ENCODE data around the gene HSD11B2. TPM values are rescaled to one million over a fixed set of nuclear protein-coding genes. Genes with fewer than 3 reads are reported as not detected.

HSD11B2 gene
- total and polyA plus RNA-seq, 2 experiments from 2014 or later = 0.93 to 2.3 TPM

- WGBS (ENCODE audit: low lambda C conversion rate, missing lambda C conversion rate) = 95% methylated on average over 14 of the region's 14 CpGs
- H3K36me3 ChIP-seq (replicated peaks; ENCODE audit: insufficient read depth, low read depth) = no peaks in the 10 kb centered on the region
- H3K4me1 ChIP-seq (ENCODE audit: insufficient read depth) = peaks cover 22% of the 10 kb centered on the region
- H3K4me2 ChIP-seq = no peak overlapping the region
- H4K20me1 ChIP-seq (ENCODE audit: insufficient read depth, poor library complexity, severe bottlenecking) = no peaks in the 10 kb centered on the region
- DNase-seq (ENCODE audit: low spot score) = no peak
- no peak overlapping the region for H3K27ac ChIP-seq
- no peak overlapping the region for H2AFZ ChIP-seq
- H3K4me3 ChIP-seq = no peak overlapping the region
- no peaks in the 10 kb centered on the region for H3K9me3 ChIP-seq (ENCODE audit: low read depth)
- TF ChIP-seq CTCF (IDR thresholded peaks at IDR 0.05; ENCODE audit: poor library complexity) (no peak), EZH2 (IDR thresholded peaks at IDR 0.05; ENCODE audit: borderline replicate concordance) (no peak), EZH2phosphoT487 (IDR thresholded peaks at IDR 0.05; ENCODE audit: low read depth, severe bottlenecking, unreplicated experiment) (no peak)
- no peaks in the 10 kb centered on the region for H3K9me2 ChIP-seq (replicated peaks; ENCODE audit: insufficient read depth)
- no peaks in the 10 kb centered on the region for H3K79me2 ChIP-seq
- H3K27me3 ChIP-seq = no peaks in the 10 kb centered on the region
Measured at GRCh38 chr16:67400901-67401300, 30.0 kb upstream of the HSD11B2 start.

GRCh38 chr16:67403976-67404555 is 26.9 kb upstream of the HSD11B2 start:
- no peak overlapping the region for H2AFZ ChIP-seq
- DNase-seq (ENCODE audit: low spot score) = no peak
- no peak overlapping the region for H3K4me2 ChIP-seq
- WGBS (ENCODE audit: low lambda C conversion rate, missing lambda C conversion rate) = 89% methylated on average over 9 of the region's 12 CpGs
- no peaks in the 10 kb centered on the region for H3K9me3 ChIP-seq (ENCODE audit: low read depth)
- no peak for TF ChIP-seq EZH2phosphoT487 (IDR thresholded peaks at IDR 0.05; ENCODE audit: low read depth, severe bottlenecking, unreplicated experiment)
- TF ChIP-seq CTCF (IDR thresholded peaks at IDR 0.05; ENCODE audit: poor library complexity) = no peak
- TF ChIP-seq EZH2 (IDR thresholded peaks at IDR 0.05; ENCODE audit: borderline replicate concordance) = no peak
- no peaks in the 10 kb centered on the region for H3K9me2 ChIP-seq (replicated peaks; ENCODE audit: insufficient read depth)
- H3K27me3 ChIP-seq = no peaks in the 10 kb centered on the region
- H3K36me3 ChIP-seq (replicated peaks; ENCODE audit: insufficient read depth, low read depth) = no peaks in the 10 kb centered on the region
- no peaks in the 10 kb centered on the region for H4K20me1 ChIP-seq (ENCODE audit: insufficient read depth, poor library complexity, severe bottlenecking)
- no peak overlapping the region for H3K4me3 ChIP-seq
- peaks cover 16% of the 10 kb centered on the region for H3K4me1 ChIP-seq (ENCODE audit: insufficient read depth)
- H3K79me2 ChIP-seq = no peaks in the 10 kb centered on the region
- H3K27ac ChIP-seq = peak overlapping the region; percentile 96

- H3K27me3 ChIP-seq = no peaks in the 10 kb centered on the region
- peaks cover 16% of the 10 kb centered on the region for H3K4me1 ChIP-seq (ENCODE audit: insufficient read depth)
- H3K36me3 ChIP-seq (replicated peaks; ENCODE audit: insufficient read depth, low read depth) = no peaks in the 10 kb centered on the region
- 71% methylated on average over 5 of the region's 5 CpGs for WGBS (ENCODE audit: low lambda C conversion rate, missing lambda C conversion rate)
- H3K79me2 ChIP-seq = no peaks in the 10 kb centered on the region
- H3K4me3 ChIP-seq = no peak overlapping the region
- peak overlapping the region; percentile 96 for H3K27ac ChIP-seq
- H2AFZ ChIP-seq = no peak overlapping the region
- no peaks in the 10 kb centered on the region for H3K9me3 ChIP-seq (ENCODE audit: low read depth)
- H4K20me1 ChIP-seq (ENCODE audit: insufficient read depth, poor library complexity, severe bottlenecking) = no peaks in the 10 kb centered on the region
- peak; percentile 93 for DNase-seq (ENCODE audit: low spot score)
- no peak overlapping the region for H3K4me2 ChIP-seq
- H3K9me2 ChIP-seq (replicated peaks; ENCODE audit: insufficient read depth) = no peaks in the 10 kb centered on the region
- TF ChIP-seq EZH2phosphoT487 (IDR thresholded peaks at IDR 0.05; ENCODE audit: low read depth, severe bottlenecking, unreplicated experiment) = no peak
- no peak for TF ChIP-seq EZH2 (IDR thresholded peaks at IDR 0.05; ENCODE audit: borderline replicate concordance)
- TF ChIP-seq CTCF (IDR thresholded peaks at IDR 0.05; ENCODE audit: poor library complexity) = no peak
Measured at GRCh38 chr16:67404740-67405226, 26.1 kb upstream of the HSD11B2 start.
